HCT116 (cell line): Measurements from ENCODE around the gene TNNC1. TPM values are rescaled to one million over a fixed set of nuclear protein-coding genes. Genes with fewer than 3 reads are reported as not detected.

Experiments used
- ATAC-seq: fragments of 200-7000 bp; cut with Tn5 transposase; 2 replicates; pipeline ENCODE4 v1.9.1; 2020; ENCODE audit warnings: mild to moderate bottlenecking, moderate library complexity
- BruUV-seq: library from RNA; stranded (reverse); fragments of 400-500 nt; replicated peaks from 2 replicates; lab custom pipeline; 2021; lab: Mats Ljungman, UMichigan
- CTCF ChIA-PET: fragments of 300-600 bp; sonication (Branson Sonifier 250); formaldehyde crosslinking; loops from one replicate; lab custom pipeline; 2021; ENCODE audit warnings: antibody characterized with exemption; lab: Charles Lee
- POLR2A ChIA-PET: fragments of 300-600, 350-600 bp; sonication (Branson Sonifier 250); formaldehyde crosslinking; loops from one replicate; lab custom pipeline; 2021; ENCODE audit warnings: antibody characterized with exemption; lab: Charles Lee
- RAD21 ChIA-PET, 2 experiments: fragments of 300-600 bp; sonication (Branson Sonifier 250); formaldehyde crosslinking; loops; one replicate each; lab custom pipeline; 2023; ENCODE audit warnings: low total read pairs in 2 of 2; ENCODE audit not compliant: uncharacterized antibody in 2 of 2, unreplicated experiment in 2 of 2, low non-redundant PET in 1 of 2; lab: Charles Lee
- DNase-seq: peaks from one replicate; pipeline ENCODE4 v3.0.0-alpha.2; 2010; ENCODE audit warnings: low read depth, low spot score
- H2AFZ ChIP-seq: fragments of 200-600 bp; shearing (Covaris generic), sonication (generic); 2 replicates; pipeline ENCODE4 v1.6.1; 2017; ENCODE audit warnings: low read depth, mixed run types, mixed read lengths, antibody characterized with exemption, low read length; ENCODE audit not compliant: poor library complexity, severe bottlenecking
- H3K27ac ChIP-seq: 2 replicates; pipeline ENCODE4 v1.5.1; 2012; ENCODE audit warnings: low read depth, low read length
- H3K27me3 ChIP-seq: fragments of 200-600 bp; sonication (generic); 2 replicates; pipeline ENCODE4 v1.6.1; 2016; ENCODE audit warnings: mixed run types, low read length, mixed read lengths; ENCODE audit not compliant: insufficient read depth
- H3K36me3 ChIP-seq, 2 experiments: fragments of 200-500 bp in 1 of 2; fragments of 200-600 bp in 1 of 2; sonication (Bioruptor generic) in 1 of 2; sonication (generic) in 1 of 2; 2 replicates each; pipeline versions ENCODE4 v1.5.1 to v1.6.1; 2014 to 2016; ENCODE audit warnings: low read length in 2 of 2, inconsistent platforms in 1 of 2, mixed read lengths in 1 of 2, mixed run types in 1 of 2; ENCODE audit not compliant: insufficient read depth in 2 of 2, control insufficient read depth in 1 of 2
- H3K4me1 ChIP-seq, 2 experiments: fragments of 200-600 bp in 1 of 2; sonication (generic) in 1 of 2; 2 replicates each; pipeline versions ENCODE4 v1.5.1 to v1.6.1; 2012 to 2017; ENCODE audit warnings: low read length in 2 of 2, inconsistent platforms in 1 of 2, mild to moderate bottlenecking in 1 of 2, mixed read lengths in 1 of 2, mixed run types in 1 of 2, moderate library complexity in 1 of 2; ENCODE audit not compliant: insufficient read depth in 2 of 2, control insufficient read depth in 1 of 2
- H3K4me2 ChIP-seq: fragments of 200-600 bp; sonication (generic); 2 replicates; pipeline ENCODE4 v1.6.1; 2017; ENCODE audit warnings: mixed run types, low read length, mixed read lengths
- H3K4me3 ChIP-seq, 2 experiments: fragments of 200-600 bp in 1 of 2; sonication (generic) in 1 of 2; replicated peaks in 1 of 2; 2 replicates each; pipeline ENCODE4 v1.5.1; 2011 to 2016; ENCODE audit warnings: low read length in 2 of 2, control low read depth in 1 of 2, low read depth in 1 of 2, mild to moderate bottlenecking in 1 of 2, mixed read lengths in 1 of 2, mixed run types in 1 of 2
- H3K79me2 ChIP-seq: fragments of 200-600 bp; sonication (generic); 2 replicates; pipeline ENCODE4 v1.6.1; 2017; ENCODE audit warnings: mild to moderate bottlenecking, mixed run types, low read length, moderate library complexity, mixed read lengths; ENCODE audit not compliant: insufficient read depth
- H3K9ac ChIP-seq: fragments of 200-600 bp; sonication (generic); 2 replicates; pipeline ENCODE4 v1.6.1; 2016; ENCODE audit warnings: low read length, mixed read lengths
- H3K9me2 ChIP-seq: fragments of 200-600 bp; sonication (generic), shearing (Covaris generic); 2 replicates; pipeline ENCODE4 v1.6.1; 2017; ENCODE audit warnings: mixed run types, mild to moderate bottlenecking, moderate library complexity; ENCODE audit not compliant: insufficient read depth
- H3K9me3 ChIP-seq, 2 experiments: fragments of 200-500 bp in 1 of 2; fragments of 200-600 bp in 1 of 2; sonication (Bioruptor generic) in 1 of 2; sonication (generic) in 1 of 2; 2 replicates each; pipeline ENCODE4 v1.6.1; 2014 to 2017; ENCODE audit warnings: low read length in 2 of 2, mixed read lengths in 2 of 2, inconsistent platforms in 1 of 2, low read depth in 1 of 2, mild to moderate bottlenecking in 1 of 2, mixed run types in 1 of 2, moderate library complexity in 1 of 2; ENCODE audit not compliant: control insufficient read depth in 1 of 2, insufficient read depth in 1 of 2
- H4K20me1 ChIP-seq: fragments of 200-600 bp; sonication (generic), shearing (Covaris generic); 2 replicates; pipeline ENCODE4 v1.6.1; 2017; ENCODE audit warnings: mixed run types, mild to moderate bottlenecking, moderate library complexity; ENCODE audit not compliant: insufficient read depth
- CBX3 ChIP-seq: IDR thresholded peaks from 2 replicates; pipeline ENCODE4 v1.6.1; 2012; ENCODE audit warnings: low read depth
- EGR1 ChIP-seq: IDR thresholded peaks from 2 replicates; pipeline ENCODE4 v1.6.1; 2012; ENCODE audit warnings: low read depth
- ELF1 ChIP-seq: IDR thresholded peaks from 2 replicates; pipeline ENCODE4 v1.6.1; 2012; ENCODE audit warnings: low read depth, borderline replicate concordance
- EZH2phosphoT487 ChIP-seq: fragments of 200-600 bp; IDR thresholded peaks from 2 replicates; pipeline ENCODE4 v1.6.1; 2018; ENCODE audit warnings: antibody characterized with exemption, borderline replicate concordance
- FOSL1 ChIP-seq: IDR thresholded peaks from 2 replicates; pipeline ENCODE4 v1.6.1; 2012; ENCODE audit warnings: low read depth
- JUND ChIP-seq: IDR thresholded peaks from 2 replicates; pipeline ENCODE4 v1.6.1; 2012
- MAX ChIP-seq: IDR thresholded peaks from 2 replicates; pipeline ENCODE4 v1.6.1; 2012
- POLR2A ChIP-seq: IDR thresholded peaks from 2 replicates; pipeline ENCODE4 v1.7.0; 2011; ENCODE audit warnings: borderline replicate concordance; ENCODE audit not compliant: insufficient read depth, insufficient read length; ENCODE audit errors: extremely low read depth
- RAD21 ChIP-seq: IDR thresholded peaks from 2 replicates; pipeline ENCODE4 v1.6.1; 2012; ENCODE audit warnings: low read depth, mild to moderate bottlenecking
- REST ChIP-seq: IDR thresholded peaks from 2 replicates; pipeline ENCODE4 v1.6.1; 2012; ENCODE audit warnings: low read depth
- SIN3A ChIP-seq: IDR thresholded peaks from 2 replicates; pipeline ENCODE4 v1.6.1; 2012; ENCODE audit warnings: low read depth
- SP1 ChIP-seq: IDR thresholded peaks from 2 replicates; pipeline ENCODE4 v1.6.1; 2012; ENCODE audit warnings: low read depth
- TCF7L2 ChIP-seq: IDR thresholded peaks from 2 replicates; pipeline ENCODE4 v1.7.0; 2011; ENCODE audit warnings: borderline replicate concordance, inconsistent platforms; ENCODE audit not compliant: insufficient read depth, insufficient read length; ENCODE audit errors: extremely low read depth
- YY1 ChIP-seq: IDR thresholded peaks from 2 replicates; pipeline ENCODE4 v1.6.1; 2011; ENCODE audit warnings: low read length, low read depth, moderate library complexity, mild to moderate bottlenecking; ENCODE audit not compliant: insufficient replicate concordance; ENCODE audit errors: extremely low read depth
- ZBTB33 ChIP-seq: IDR thresholded peaks from 2 replicates; pipeline ENCODE4 v1.6.1; 2011; ENCODE audit warnings: mild to moderate bottlenecking, low read length, moderate library complexity; ENCODE audit not compliant: insufficient replicate concordance; ENCODE audit errors: extremely low read depth
- ZFX ChIP-seq: fragments of 450-650 bp; IDR thresholded peaks from 2 replicates; pipeline ENCODE4 v1.6.1; 2017
- intact Hi-C: fragments of 100-400 bp; cut with micrococcal nuclease; formaldehyde crosslinking; loops from 2 replicates; pipeline ENCODE4 v1.10.0; 2022
- total RNA-seq: library from RNA; stranded (reverse); gene quantifications from one replicate; pipeline ENCODE4 v1.2.1, GENCODE V29; 2021; ENCODE audit not compliant: unreplicated experiment

TNNC1 gene
- total RNA-seq, 1 experiment from 2014 or later = 2.2 TPM

GRCh38 chr3:52429031-52429430 is 24.8 kb downstream of the TNNC1 start:
- TF ChIP-seq CBX3 = no peak
- TF ChIP-seq FOSL1 = no peak
- TF ChIP-seq ELF1 = no peak
- no peak for TF ChIP-seq TCF7L2
- TF ChIP-seq SP1 = no peak
- TF ChIP-seq EGR1 = no peak
- no peak for TF ChIP-seq MAX
- no peak for TF ChIP-seq ZBTB33
- TF ChIP-seq ZFX = no peak
- TF ChIP-seq SIN3A = no peak
- TF ChIP-seq POLR2A = no peak
- no peak for TF ChIP-seq RAD21
- no peak for TF ChIP-seq EZH2phosphoT487
- TF ChIP-seq JUND = no peak
- TF ChIP-seq YY1 = no peak
- no peak for TF ChIP-seq REST
- intact Hi-C loops = no loop called here
- Histone ChIP-seq H3K9me3 (no peaks in the 10 kb centered on the region), H3K9me2 (no peaks in the 10 kb centered on the region), H4K20me1 (no peaks in the 10 kb centered on the region), H2AFZ (peak overlapping the region; percentile 60), H3K4me2 (no peak overlapping the region), H3K27me3 (no peaks in the 10 kb centered on the region), H3K79me2 (no peaks in the 10 kb centered on the region), H3K27ac (no peak overlapping the region), H3K4me1 (no peaks in the 10 kb centered on the region), H3K9ac (no peak overlapping the region), H3K36me3 (no peaks in the 10 kb centered on the region), H3K4me3 (no peak overlapping the region)
- ATAC-seq (0 out of 2 replicates have a peak, but pooled peaks have one; percentile 5), DNase-seq (no peak)
- no TSS peak for BruUV-seq
- ChIA-PET POLR2A (no interaction called here), RAD21 (interaction anchor here in 1 of 2 experiments (0.6 kb wide), 1 partner anchor 119 kb away, joined by 3 read pairs; no protein-coding TSS in a partner anchor), CTCF (no interaction called here)
